ENCODE measurements around the gene LRCH1.

DNA sequence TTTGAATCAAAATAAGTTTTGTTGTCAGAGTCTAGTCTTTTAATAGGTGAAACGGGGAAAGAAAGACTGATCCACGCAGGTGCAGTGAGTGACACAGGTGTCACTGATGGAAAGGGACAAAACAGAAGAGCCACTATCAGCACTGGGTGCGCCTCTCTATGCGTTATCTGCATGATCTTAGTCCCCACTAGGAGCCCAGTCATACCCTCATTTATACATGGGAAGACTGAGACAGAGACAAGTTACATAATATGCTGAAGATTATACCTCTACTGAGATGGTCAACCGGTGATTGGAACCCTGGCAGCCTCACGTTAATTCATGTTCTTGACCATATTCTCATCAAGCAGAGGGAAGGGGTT, 3.4 kb downstream of the LRCH1 start:
- TF ChIP-seq EZH2 (IDR thresholded peaks at IDR 0.05; ENCODE audit: insufficient read depth, poor library complexity, severe bottlenecking) (no peak), EZH2phosphoT487 (IDR thresholded peaks at IDR 0.05; ENCODE audit: insufficient read depth, low read depth) (no peak)
